Ishikawa (cell line): ENCODE results near the gene CARD11.

Experiments used
- CEBPB ChIP-seq: IDR thresholded peaks from 2 replicates; pipeline ENCODE4 v1.6.1; 2012
- CREB1 ChIP-seq: IDR thresholded peaks from 2 replicates; pipeline ENCODE4 v1.6.1; 2012; ENCODE audit warnings: low read depth
- EGR1 ChIP-seq: IDR thresholded peaks from 2 replicates; pipeline ENCODE4 v1.6.1; 2012
- EP300 ChIP-seq: IDR thresholded peaks from 2 replicates; pipeline ENCODE4 v1.6.1; 2012; ENCODE audit warnings: borderline replicate concordance
- FOXM1 ChIP-seq: IDR thresholded peaks from 2 replicates; pipeline ENCODE4 v1.6.1; 2012; ENCODE audit warnings: low read depth, borderline replicate concordance
- NFIC ChIP-seq: IDR thresholded peaks from 2 replicates; pipeline ENCODE4 v1.6.1; 2012
- RAD21 ChIP-seq: IDR thresholded peaks from 2 replicates; pipeline ENCODE4 v1.6.1; 2012; ENCODE audit warnings: low read depth
- TAF1 ChIP-seq: IDR thresholded peaks from 2 replicates; pipeline ENCODE4 v1.6.1; 2012; ENCODE audit warnings: low read depth, mild to moderate bottlenecking
- TCF12 ChIP-seq: IDR thresholded peaks from 2 replicates; pipeline ENCODE4 v1.6.1; 2012; ENCODE audit warnings: low read depth
- TEAD4 ChIP-seq: IDR thresholded peaks from 2 replicates; pipeline ENCODE4 v1.6.1; 2012
- YY1 ChIP-seq: IDR thresholded peaks from 2 replicates; pipeline ENCODE4 v1.6.1; 2012; ENCODE audit warnings: low read depth
- ZBTB7A ChIP-seq: IDR thresholded peaks from 2 replicates; pipeline ENCODE4 v1.6.1; 2012; ENCODE audit warnings: low read depth
- TF ChIP-seq, protein P1 (sequence below): IDR thresholded peaks from 2 replicates; pipeline ENCODE4 v1.6.1; 2012
- TF ChIP-seq, protein P2 (sequence below): IDR thresholded peaks from 2 replicates; pipeline ENCODE4 v1.6.1; 2012
- TF ChIP-seq, protein P3 (sequence below): IDR thresholded peaks from 2 replicates; pipeline ENCODE4 v1.6.1; 2012; ENCODE audit warnings: low read depth, mild to moderate bottlenecking

The CARD11 gene

DNA sequence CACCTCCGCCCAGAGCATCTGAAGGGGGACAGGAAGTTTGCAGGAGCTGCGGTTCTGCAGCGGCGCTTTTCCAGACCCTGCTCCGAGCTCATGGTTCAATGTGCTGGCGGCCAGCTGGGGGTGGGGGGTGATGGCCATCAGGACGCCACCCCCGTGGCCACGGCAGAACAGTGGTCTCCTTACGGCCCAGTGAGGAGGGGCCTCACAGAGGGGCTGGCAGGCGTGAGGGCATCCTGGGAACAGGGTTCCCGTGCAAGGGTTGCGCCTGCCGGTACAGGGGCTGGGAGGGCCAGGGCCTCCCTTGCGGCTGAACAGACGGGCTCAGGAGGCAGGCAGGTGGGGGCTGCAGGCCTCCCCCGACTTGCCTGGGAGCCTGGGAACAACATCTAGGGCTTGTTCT, 160.6 kb downstream of the CARD11 start:
- TF ChIP-seq EP300 (no peak), TCF12 (no peak), ZBTB7A (no peak), CEBPB (no peak), EGR1 (no peak), TAF1 (no peak), TEAD4 (no peak), YY1 (no peak), CREB1 (no peak)
- TF ChIP-seq, protein P1, sequence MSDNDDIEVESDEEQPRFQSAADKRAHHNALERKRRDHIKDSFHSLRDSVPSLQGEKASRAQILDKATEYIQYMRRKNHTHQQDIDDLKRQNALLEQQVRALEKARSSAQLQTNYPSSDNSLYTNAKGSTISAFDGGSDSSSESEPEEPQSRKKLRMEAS = no peak
- TF ChIP-seq, protein P2, sequence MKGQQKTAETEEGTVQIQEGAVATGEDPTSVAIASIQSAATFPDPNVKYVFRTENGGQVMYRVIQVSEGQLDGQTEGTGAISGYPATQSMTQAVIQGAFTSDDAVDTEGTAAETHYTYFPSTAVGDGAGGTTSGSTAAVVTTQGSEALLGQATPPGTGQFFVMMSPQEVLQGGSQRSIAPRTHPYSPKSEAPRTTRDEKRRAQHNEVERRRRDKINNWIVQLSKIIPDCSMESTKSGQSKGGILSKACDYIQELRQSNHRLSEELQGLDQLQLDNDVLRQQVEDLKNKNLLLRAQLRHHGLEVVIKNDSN = no peak

DNA sequence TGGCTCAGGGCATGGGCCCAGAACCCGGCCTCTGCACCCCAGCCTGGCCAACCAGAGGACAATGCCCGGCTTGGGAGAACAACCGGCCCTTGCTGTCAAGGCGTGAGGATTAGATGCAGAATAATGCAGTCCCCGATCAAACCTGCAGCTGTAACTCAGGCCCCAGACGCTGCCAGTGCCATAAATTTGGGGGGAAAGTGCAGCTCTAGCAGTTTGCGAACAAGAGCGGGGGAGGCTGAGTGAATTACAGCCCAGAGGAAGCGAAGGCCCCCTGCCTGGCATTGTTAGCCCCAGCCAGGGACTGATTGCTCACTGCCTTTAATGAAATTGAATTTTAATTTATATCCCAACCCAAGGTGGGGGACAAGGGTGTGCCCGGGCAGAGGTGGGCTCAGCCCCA, 161.6 kb downstream of the CARD11 start:
- TF ChIP-seq, protein P1 = no peak
- TF ChIP-seq CREB1 = no peak

DNA sequence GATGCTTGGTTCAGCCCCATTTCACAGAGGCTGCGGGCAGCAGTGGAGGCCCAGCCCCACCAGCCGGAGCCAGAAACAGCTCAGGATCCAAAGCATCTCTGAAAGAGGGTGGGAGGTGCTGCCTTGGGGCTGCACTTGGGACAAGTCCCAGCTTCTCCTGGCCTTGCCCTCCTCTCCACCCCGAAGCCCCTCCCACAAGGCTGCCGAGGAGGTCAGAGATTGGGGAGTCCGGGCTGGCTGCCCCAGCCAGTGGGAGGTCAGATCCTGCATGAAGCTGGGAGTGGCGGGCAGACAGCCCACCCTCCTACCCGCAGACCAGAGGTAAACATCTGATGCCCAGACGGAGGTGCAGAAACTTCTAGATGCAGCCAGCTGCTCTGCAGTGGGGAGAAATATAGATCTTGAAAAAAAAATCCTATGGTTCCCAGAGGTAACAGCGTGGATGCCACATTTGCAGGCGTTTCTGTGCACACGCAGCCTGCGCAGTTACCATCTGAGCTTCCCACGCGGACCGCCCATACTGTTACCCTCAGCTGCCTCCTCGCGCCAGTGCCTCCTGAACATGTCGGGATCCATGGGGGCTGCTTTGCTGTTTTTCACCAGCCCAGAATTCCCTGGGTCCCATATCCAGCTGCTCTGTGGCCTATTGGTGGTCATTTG, 162.7 kb downstream of the CARD11 start:
- no peak for TF ChIP-seq TCF12
- TF ChIP-seq FOXM1 = no peak
- no peak for TF ChIP-seq TAF1

DNA sequence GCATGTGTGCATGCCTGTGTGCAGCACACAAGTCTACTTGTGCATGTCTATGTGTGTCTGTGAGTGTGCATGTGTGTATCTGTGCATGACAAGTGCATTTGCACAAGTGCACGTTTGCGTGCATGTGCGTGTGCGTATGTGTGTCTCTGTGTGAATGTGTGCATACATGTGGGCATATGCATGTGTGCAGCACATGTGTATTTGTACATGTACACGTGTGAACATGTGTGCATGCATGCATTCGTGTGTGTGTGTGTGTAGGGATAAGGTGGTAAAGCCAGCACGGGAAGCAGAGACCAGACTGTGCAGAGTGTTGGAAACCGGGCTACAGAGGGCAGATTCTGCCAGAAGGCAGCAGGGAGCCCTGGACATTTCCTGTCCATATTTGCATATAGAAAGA, 163.6 kb downstream of the CARD11 start:
- TF ChIP-seq RAD21 (no peak), EGR1 (no peak), ZBTB7A (no peak), FOXM1 (no peak), NFIC (no peak)
- TF ChIP-seq, protein P3, sequence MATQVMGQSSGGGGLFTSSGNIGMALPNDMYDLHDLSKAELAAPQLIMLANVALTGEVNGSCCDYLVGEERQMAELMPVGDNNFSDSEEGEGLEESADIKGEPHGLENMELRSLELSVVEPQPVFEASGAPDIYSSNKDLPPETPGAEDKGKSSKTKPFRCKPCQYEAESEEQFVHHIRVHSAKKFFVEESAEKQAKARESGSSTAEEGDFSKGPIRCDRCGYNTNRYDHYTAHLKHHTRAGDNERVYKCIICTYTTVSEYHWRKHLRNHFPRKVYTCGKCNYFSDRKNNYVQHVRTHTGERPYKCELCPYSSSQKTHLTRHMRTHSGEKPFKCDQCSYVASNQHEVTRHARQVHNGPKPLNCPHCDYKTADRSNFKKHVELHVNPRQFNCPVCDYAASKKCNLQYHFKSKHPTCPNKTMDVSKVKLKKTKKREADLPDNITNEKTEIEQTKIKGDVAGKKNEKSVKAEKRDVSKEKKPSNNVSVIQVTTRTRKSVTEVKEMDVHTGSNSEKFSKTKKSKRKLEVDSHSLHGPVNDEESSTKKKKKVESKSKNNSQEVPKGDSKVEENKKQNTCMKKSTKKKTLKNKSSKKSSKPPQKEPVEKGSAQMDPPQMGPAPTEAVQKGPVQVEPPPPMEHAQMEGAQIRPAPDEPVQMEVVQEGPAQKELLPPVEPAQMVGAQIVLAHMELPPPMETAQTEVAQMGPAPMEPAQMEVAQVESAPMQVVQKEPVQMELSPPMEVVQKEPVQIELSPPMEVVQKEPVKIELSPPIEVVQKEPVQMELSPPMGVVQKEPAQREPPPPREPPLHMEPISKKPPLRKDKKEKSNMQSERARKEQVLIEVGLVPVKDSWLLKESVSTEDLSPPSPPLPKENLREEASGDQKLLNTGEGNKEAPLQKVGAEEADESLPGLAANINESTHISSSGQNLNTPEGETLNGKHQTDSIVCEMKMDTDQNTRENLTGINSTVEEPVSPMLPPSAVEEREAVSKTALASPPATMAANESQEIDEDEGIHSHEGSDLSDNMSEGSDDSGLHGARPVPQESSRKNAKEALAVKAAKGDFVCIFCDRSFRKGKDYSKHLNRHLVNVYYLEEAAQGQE = no peak

DNA sequence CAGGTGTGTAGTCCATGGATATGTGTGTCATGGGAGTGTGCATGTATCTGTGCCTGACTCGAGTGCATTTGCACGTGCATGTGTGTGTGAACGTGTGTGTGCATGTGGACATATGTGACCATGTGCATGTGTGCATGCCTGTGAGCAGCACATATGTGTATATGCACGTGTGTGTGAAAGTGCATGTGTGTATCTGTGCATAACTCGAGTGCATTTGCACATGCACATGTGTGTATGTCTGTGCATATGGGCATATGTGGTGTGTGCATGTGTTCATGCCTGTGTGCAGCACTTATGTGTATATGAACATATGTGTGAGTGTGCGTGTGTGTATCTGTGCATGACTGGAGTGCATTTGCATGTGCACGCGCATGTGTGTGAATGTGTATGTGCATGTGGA, 164.3 kb downstream of the CARD11 start:
- no peak for TF ChIP-seq YY1
- TF ChIP-seq CEBPB = no peak

DNA sequence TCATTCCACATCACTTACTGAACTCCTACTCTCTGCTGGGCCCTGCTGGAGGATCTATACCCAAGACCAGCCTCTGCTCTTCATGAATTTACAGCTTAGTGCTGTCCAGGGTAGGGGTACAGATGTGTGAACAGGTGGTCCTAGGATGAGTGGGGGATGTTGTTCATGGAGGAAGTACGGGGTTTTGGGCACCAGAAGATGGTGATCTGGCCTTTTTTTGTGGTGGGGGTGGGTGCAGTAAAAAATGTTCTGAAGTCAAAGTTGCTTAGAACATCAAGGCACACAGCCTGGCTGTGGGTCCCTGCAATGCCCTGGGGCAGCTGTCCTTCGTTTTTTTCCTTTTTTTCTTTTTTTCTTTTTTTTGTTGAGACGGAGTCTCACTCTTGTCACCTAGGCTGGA, 165.4 kb downstream of the CARD11 start:
- TF ChIP-seq YY1 = no peak
- TF ChIP-seq, protein P1 = no peak
- no peak for TF ChIP-seq TEAD4
- TF ChIP-seq, protein P3 = no peak
- TF ChIP-seq EP300 = no peak
- no peak for TF ChIP-seq NFIC
- no peak for TF ChIP-seq RAD21
- no peak for TF ChIP-seq TCF12
- no peak for TF ChIP-seq EGR1
- no peak for TF ChIP-seq CREB1
- no peak for TF ChIP-seq ZBTB7A
- no peak for TF ChIP-seq CEBPB
- TF ChIP-seq FOXM1 = no peak

DNA sequence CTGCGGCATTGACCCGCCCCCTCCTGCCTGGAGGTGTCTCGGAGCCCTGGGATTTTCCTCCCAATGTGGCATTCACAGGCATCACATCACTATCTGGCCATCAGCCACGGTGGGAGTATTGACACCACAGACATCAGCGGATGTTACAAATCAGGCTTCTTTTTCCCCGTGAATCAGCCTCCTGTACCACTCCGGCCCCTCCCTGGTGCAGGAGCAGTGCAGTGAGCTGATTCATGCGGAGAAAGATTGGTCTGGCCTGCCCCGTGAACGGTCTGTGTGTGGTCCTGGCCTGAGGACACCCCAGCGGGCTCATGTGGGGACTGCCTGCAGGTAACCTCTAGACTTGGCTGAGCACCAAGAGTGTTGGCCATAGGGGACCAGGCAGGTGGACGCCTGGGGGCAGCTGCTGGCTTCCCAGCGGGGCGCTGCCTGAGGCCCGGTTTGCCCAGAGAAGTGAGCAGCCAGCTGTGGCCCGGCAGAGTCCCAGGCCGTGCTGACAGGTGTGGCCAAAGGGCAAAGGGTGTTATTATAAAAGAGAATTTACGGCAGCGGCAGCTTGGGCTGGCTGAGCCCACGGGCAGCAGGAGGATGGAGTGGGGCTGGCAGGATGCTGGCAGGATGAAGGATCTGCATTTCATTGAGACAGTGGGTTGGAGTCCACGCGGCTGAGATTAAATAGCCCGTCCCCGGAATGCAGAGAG, 167.5 kb downstream of the CARD11 start:
- peak; percentile 94 for TF ChIP-seq TCF12
- no peak for TF ChIP-seq YY1
- TF ChIP-seq CREB1 = no peak
- TF ChIP-seq NFIC = peak; percentile 86
- TF ChIP-seq RAD21 = no peak
- TF ChIP-seq CEBPB = no peak
- TF ChIP-seq EP300 = peak; percentile 63
- no peak for TF ChIP-seq FOXM1
- TF ChIP-seq, protein P3 = no peak
- peak; percentile 19; the same call in 1 of the 2 replicates for TF ChIP-seq TEAD4
- TF ChIP-seq ZBTB7A = no peak
